ENCODE results near the gene SORBS1.

Gene SORBS1

DNA sequence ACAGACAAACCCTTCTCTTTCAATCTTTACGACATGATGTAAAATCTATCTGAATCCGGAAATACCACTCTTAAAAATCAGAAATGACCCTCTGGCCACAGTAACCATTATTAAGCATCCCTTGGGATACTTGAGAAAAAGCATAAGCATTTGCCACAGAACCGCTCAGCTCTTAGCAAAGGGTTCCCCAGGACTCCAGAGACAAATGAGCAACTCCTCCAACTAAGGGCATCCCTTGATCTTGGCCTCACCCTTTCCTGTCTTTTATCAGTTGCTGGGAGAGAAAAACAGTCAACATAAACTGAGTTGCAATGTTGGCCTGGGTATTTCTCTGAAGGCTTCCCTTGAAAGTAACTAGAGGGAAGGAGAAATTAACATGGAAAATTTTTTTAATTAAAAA lies 273.9 kb downstream of the SORBS1 start:
- peak; percentile 46 for DNase-seq

DNA sequence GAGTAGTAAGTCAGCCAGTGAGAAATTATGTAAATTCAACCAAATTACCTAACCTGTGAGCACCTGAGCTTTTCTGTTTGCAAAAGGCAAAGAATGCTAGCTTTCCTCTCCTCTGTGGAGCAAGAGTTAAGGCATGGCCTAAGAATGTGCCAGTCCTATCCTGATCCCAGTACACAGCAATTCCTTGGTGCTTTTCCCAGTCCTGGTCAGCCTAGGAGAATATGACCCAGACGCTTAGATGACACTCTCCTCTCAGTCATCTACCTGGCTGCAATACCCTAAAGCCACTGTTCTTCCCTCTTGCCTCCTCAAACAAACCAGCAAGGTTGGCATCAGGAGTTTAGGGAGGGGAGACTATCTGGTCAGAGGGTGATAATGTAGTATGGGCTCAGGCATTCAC lies 274.5 kb downstream of the SORBS1 start:
- DNase-seq, result no peak

DNA sequence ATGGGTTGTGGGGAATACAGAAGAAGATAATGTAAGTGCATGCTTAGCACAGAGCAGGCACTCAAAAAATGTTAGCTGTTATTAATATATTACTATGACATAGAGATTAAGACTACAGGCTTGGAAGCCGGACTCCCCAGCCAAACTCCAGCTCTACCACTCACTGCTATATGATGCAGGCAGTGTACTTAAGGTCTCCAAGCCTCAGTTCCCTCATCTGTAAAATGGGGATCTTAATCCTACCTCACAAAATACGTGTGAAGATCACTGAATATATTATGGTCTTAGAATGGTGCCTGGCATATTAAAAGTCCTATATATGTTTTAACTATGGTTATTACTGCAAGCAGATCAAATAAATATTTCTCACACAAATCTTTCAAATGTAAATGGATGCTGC lies 275.6 kb downstream of the SORBS1 start:
- DNase-seq, result no peak

DNA sequence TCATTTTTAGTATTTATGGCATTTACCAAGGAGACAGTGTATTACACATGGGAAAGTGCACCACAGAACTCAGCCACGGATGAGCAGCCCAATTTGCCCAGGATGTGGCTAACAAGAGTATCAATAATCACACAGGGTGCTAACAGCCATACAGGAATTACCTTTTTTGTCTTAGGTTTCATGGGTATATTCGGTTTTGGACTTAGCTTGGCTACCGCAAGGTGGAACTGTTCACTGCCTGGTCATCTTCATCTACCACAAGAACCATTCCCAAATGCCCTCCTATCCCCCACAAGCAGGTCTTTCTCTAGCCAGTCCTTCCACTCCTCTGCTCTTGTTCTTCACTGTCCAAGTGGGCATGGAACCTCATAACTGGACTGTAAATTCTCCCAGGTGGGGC lies 276.4 kb downstream of the SORBS1 start:
- DNase-seq, result no peak

DNA sequence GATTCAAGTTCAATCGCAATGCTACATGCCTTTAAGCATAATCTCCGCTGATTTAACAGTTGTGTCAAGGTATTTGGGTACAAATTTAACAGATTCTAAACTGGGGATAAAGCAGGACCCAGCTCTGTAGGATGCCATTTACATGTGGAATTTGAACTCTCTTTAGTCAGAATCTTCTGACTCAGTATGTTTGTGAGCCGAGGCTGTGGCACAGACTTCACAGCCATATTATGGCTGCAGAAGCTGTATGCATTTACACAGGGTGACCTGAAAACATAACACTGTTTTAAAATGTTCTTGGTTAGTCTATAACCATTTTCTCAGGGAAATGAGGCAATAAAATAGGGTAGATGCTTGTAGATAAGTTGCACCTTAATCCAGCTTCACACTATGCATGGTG lies 279.1 kb downstream of the SORBS1 start:
- DNase-seq, result no peak

DNA sequence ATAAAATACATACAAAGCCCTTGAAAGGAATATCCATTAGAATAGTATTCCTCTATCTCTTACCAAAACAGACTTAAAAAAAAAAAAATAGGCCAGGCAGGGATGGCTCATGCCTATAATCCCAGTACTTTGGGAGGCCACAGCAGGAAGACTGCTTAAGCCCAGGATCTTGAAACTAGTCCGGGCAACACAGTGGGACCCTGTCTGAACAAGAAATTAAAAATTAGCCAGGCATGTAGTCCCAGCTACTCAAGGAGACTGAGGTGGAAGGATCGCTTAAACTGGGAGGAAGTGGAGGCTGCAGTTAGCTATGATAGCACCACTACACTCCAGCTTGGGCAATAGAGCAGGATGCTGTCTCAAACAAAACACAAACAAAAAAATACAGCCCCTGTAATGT lies 280.0 kb downstream of the SORBS1 start:
- no peak for DNase-seq

DNA sequence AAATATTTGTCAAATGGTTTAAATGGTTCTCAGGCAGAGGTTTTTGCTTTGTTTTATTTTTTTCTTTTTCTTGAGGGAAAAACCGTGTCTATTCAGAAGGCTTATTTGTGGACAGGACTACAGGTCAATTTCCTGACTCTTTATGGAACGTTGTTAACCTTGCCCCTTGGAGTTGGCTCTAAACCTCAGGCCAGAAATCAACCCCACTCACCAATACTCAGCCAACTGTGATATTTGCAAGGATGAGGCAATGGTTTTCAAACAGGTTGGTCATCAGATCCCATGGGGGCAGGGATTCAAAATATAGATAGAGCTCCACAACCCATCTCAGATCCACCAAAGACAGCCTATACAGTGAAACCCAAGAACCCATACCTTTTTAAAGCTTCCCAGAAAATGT lies 280.5 kb downstream of the SORBS1 start:
- DNase-seq, result no peak

DNA sequence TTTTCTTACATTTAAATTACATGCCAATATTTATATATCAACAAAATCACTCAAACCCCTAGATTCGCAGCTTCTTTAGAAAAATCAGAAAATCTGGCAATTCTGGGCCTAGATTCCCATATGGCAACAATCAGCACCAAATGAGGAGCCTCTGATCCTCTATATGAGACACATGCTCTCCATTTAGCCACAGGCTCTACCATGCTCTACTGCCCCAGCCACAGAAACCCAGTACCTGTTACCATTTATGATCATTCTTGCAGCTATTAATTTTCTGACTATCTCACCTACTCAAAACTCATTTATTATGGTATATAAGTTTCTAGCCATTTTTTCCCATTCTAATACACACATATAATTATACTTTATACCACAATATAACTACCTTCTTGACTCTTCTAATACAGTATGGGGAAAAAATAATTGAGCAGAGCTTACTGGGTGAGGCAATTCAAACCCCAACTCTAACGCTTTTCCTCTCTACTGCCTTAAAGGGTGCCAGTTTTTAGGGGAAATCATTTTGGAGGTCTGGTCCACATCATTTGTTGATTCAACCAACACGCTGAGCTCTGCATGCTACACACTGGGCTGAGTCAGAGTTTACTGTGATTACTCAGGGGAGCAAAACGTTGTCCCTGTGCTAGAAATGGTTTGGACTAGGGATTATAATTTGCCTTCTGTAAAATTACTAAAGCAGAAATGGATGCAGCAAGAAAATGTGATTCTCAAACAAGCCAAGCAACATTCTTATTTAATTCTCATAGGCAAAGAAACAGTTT lies 281.9 kb downstream of the SORBS1 start:
- peak; percentile 81 for DNase-seq

DNA sequence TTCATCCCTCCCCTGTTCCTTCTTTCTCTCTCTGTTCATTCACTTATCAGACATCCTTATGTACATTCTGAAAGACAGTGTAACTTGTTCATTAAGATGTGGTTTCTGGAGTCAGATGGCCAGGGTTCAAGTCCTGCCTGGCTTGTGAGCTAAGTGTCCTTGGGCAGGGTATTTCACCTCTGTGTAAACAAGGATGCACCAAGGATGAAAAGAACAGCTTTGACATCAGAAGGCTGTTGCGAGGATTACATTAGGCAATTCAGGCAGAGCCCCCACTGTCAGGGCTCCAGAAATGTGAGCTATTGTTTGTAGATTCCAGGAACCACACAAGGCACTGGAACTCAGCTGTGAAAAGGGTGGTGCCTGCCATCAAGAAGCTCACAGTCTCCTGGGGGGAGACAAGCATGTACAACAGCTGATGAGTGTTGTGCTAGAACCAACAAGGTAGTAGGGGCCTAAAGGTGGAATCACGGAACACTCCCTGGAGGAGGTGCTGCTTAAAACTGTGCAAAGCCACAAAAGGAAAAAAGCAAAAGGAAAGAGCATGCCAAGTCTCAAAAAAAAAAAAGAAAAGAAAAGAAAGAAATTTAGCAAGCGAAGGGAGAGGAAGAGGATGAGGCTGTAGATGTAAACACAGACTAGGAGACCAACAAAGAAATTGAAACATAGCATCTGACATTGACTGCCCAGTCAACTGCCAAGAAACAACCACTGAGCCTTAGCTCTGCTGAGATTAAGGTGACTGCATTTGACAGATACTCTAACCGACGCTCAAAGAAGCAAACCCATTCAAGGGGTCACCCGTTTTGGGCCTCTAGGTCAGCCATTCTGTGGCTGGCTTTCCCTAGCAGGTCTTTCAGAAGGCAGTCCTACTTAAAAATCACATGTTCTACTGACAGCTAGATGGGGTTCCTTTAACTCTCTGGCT lies 282.8 kb downstream of the SORBS1 start:
- DNase-seq, result peak; percentile 59

DNA sequence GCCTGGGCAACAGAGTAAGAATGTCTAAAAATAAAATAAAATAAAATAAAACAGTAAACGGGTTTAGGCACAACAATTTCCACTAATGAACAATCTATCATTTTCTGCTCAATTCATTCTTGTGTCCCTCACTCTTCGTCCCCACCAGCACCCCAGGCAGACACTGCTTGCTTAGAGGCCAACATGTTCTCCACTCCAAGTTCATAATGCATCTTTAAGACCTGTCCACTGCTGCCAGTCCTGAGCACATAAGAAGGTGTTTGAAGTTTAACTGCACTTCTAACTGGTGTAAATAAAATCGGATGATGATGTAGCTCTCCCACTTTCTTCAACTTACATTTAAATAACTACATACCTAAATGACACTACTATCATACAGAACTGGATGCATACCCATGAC lies 283.6 kb downstream of the SORBS1 start:
- DNase-seq, result no peak

DNA sequence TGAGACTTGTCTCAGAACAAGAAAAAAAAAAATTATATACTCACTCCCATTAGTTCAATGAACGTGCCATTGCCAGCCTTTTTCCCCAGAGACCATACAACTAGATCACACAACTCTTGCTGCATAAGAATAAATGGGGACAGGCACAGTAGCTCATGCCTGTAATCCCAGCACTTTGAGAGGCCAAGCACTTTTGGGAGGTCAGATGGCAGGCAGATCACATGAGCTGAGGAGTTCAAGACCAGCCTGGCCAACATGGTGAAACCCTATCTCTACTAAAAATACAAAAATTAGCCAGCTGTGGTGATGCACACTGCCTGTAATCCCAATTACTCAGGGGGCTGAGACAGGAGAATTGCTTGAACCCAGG lies 284.0 kb downstream of the SORBS1 start:
- no peak for DNase-seq

DNA sequence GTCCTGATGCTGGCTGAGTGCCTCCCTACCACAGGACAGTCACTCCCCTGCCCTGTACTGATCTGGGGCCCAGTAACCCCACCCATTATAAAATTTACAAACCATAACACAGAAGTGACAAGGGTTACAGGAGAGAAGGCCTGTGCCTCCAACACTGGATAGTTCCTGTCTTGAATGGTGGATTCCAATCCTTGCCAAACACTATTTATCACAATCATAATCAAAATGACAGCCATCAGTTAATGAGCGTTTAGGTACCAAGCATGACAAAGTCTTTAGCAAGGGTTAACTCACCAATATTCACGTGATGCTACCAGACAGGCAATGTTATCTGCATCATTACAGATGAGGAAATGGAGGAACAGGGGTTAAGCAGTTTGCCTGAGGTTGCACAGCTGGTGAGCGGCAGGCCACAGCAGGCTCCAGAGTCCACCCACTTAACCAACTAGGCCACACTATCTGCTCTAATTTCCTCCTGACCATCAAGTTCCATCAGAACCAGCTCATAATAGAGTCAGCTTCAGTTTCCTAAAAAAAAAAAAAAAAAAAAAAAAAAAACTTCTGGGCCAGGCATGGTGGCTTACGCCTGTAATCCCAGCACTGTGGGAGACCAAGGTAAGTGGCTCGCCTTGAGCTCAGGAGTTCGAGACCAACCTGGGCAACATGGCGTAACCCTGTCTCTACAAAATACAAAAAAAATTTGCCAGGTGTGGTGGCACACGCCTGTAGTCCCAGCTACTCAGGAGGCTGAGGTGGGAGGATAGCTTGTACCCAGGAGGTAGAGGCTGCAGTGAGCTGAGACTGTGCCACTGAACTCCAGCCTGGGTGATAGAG lies 284.6 kb downstream of the SORBS1 start:
- no peak for DNase-seq

DNA sequence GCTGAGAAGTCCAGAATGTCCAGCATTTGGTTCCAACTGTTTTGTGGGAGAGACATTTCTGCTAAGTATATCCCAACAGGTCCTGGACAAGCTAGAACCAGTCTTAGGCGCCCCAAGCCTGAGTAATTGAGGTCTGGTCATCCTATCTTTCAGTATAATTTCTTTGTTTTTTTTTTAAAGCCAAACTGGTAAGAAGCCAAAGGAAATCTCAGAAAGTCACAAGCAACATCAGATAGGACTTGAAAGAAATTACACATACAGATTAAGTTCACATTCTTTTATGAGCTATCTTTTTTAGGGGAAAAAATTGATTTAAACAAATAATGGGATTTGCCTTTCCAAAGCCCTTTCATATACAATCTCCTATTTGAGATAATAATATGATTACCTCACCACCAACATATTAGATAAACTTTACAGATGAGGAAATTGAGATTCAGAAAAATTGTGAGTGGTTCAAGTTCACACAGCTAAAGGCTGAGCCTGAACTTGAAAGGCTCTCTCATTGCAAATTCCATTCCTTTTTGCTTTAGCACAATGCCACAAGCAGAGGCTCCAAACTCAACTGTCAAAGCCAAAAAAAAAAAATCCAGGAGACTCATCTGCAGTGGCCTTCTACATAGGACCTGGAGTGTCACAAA lies 285.3 kb downstream of the SORBS1 start:
- DNase-seq, result peak; percentile 67

DNA sequence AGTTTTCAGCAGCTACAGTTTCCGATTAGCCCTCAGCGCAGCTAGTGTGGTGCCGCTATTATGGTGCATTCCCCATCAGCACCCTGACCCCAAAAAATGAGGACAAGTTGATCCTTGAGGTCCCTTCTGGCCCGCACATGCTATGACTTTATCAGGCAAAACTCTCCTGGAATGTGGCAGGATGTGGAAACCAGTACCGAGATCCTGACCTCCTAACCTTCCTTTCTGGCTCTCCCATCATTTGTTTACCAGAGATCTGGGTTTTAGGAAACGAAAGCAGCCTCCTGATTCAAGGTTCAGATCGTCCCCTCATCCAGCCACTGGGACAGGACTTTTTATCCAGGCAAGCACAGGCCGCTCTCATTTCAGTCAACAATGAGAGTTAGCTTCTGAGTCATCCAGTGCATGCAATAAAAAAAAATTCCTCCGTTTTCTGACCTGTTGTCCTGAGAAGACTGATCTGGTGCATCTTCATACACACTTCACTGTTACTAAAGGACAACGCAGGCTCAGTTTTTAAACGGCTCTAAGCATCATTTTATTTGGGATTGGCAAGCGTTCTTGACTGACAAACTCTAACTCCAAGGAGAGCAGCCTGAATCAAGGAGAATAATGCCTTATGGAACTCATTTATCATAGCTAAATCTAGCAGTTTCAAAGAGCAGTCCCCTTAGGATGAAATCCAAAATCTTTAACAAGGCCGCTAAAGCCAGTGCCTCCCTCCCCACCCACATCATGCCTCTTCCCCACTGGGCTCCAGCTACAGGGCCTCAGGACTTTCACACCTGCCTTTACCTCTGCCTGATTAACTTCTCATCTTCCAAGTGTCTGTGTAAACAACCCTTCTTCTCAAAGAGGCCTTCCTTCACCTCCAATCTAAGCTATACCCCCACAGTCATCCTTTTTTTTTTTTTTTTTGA lies 287.5 kb downstream of the SORBS1 start:
- peak; percentile 78 for DNase-seq

DNA sequence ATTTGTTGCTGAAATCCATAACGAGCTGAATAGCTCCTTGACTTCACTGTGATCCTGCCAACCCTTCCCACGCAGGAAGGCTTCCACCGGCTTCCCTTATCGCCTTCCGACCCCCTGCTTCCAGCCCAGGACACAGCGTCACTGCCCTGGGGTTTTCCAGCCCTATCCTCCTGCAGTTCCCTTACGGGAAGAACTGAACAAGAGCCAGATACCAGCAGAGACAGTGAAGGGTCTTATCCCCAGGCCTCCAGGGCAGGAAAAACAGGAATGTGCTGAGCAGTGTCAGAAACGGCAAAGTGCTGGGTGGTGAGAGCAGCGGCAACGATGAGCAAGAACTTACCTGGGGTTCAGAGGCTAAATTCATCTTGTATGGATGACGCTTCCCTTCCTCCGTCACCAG lies 292.7 kb downstream of the SORBS1 start:
- peak; percentile 46 for DNase-seq

DNA sequence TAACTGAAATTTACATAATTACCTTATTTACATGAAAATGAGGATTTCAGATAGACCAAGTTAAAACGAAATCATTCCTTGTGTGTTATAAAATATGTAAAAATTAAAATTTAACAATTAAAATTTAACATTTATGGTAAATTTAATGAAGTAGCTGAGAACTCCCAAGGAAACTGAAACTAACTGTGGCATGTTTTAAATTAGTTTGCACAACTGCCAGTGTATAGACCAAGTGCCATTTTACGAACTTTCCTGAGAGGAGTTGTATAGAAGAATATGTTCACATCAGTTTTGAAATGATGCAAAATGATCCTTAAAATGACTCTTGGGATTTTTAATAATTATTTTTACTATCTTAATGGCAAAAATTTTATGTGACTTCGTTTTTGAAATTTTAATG lies 293.9 kb downstream of the SORBS1 start:
- no peak for DNase-seq

DNA sequence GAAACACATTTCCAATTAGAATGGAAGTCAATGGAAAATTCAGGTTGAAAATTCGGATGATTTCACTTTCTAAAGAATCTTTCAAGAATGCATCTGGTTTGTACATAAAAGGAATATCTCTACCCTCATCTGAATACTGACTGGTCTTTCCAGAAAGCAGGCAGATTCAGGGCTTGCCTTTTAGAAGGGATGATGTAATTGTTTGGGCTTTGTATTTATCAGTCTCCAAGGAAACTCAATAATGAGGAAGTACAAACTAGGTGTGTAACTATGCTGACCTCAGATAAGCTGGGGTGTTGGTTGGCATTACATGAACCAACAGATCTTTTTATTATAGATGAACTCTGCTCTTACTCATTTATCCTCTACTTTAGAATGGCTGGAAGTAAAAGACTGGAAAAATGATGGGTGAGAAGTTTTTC lies 294.5 kb downstream of the SORBS1 start:
- DNase-seq, result peak; percentile 81

DNA sequence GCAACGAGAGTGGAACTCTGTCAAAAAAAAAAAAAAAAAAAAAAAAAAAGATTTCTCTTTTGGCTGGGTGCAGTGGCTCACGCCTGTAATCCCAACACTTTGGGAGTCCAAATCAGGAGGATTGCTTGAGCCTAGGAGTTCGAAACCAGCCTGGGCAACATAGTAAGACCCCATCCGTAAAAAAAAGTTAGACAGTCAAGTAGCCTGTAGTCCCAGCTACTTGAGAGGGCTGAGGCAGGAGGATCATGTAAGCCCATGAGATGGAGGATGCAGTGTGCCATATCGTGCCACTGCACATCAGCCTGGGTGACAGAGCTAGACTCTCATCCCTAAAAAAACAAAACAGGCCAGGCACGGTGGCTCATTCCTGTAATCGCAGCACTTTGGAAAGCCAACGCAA lies 295.6 kb downstream of the SORBS1 start:
- DNase-seq, result no peak

DNA sequence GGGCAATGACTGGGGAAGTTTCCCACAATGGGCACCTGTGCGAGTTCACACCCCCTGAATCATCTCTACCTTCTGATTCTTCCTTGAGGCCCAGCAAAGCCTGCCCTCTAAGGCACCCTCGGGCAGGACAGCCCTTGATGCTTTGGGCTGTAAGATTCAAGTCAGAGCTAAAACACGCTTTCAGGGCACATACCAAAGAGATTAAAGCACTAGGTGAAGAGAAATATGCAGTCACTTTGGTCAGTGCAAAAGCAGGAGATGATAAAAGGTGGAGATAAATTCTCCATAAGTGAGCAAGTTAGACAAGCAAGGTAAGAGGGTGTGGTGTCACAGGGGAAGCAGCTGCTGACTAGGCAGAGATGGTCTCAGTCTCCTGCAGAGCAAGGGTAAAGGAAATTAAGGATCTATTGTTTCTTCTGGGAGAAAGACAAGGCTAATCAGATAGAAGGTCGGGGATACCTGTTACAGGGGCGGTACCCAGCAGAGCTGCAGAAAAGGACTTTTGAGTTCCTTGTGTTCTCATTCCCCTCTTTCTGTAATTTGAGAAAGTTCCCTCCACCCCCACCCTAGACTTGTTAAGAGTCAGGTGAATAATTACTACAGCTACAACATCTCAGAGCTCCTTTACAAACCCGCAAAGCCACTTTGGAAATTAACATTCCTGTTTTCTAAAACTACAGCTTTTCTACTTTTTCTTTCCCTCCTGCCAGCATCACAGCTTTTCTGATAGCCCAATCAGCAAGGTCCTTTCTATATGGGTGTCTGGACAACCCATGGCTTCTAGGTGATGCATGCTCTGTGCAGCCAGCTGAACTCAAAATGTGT lies 296.7 kb downstream of the SORBS1 start:
- no peak for DNase-seq

DNA sequence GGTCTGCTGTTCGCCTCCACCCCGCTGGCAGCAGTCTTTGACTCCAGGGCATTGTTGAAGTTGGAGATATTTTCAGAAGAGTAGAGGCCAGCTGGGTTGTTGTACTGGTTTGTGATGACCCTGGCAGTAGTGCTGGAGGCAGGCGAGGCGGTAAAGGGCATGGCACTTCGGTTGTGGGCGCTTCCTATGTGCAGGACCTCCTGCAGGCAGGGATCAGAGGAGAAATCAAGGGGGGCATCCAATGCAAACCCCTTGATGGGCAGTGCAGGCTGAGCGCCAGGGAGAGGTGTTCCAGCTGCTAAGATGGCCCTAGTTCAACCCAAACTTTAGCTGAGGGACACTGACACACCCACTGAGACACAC lies 297.3 kb downstream of the SORBS1 start:
- no peak for DNase-seq

All from fibroblast of skin of back (primary cell).